H9 (cell line): ENCODE measurements around the gene GDPGP1. TPM values are rescaled to one million over a fixed set of nuclear protein-coding genes. Genes with fewer than 3 reads are reported as not detected.

Experiments
- DNase-seq: peaks from one replicate; pipeline ENCODE4 v3.0.0-alpha.2; 2017
- H2AFZ ChIP-seq: one replicate; pipeline ENCODE4 v1.6.1; 2013; ENCODE audit warnings: mild to moderate bottlenecking, low read length, control low read depth, moderate library complexity
- H2AK5ac ChIP-seq: 2 replicates; pipeline ENCODE4 v1.6.1; 2013; ENCODE audit warnings: low read length, control low read depth, mixed read lengths; ENCODE audit not compliant: insufficient read length
- H2BK120ac ChIP-seq: one replicate; pipeline ENCODE4 v1.6.1; 2013; ENCODE audit warnings: low read depth, mild to moderate bottlenecking, low read length, control low read depth, inconsistent platforms; ENCODE audit not compliant: poor library complexity, severe bottlenecking
- H2BK12ac ChIP-seq: 2 replicates; pipeline ENCODE4 v1.6.1; 2013; ENCODE audit warnings: low read length, control low read depth, mixed read lengths, low read depth; ENCODE audit not compliant: insufficient read length
- H2BK15ac ChIP-seq: 2 replicates; pipeline ENCODE4 v1.6.1; 2013; ENCODE audit warnings: low read depth, low read length, control low read depth
- H2BK20ac ChIP-seq: one replicate; pipeline ENCODE4 v1.6.1; 2013; ENCODE audit warnings: low read depth, mild to moderate bottlenecking, low read length, control low read depth, inconsistent platforms; ENCODE audit not compliant: poor library complexity, severe bottlenecking
- H2BK5ac ChIP-seq: 2 replicates; pipeline ENCODE4 v1.6.1; 2013; ENCODE audit warnings: low read length, control low read depth, mixed read lengths; ENCODE audit not compliant: insufficient read length
- H3K14ac ChIP-seq: 2 replicates; pipeline ENCODE4 v1.6.1; 2013; ENCODE audit warnings: low read length, control low read depth; ENCODE audit not compliant: insufficient read depth
- H3K18ac ChIP-seq: 2 replicates; pipeline ENCODE4 v1.6.1; 2013; ENCODE audit warnings: low read depth, mild to moderate bottlenecking, mixed read lengths, low read length, control low read depth; ENCODE audit not compliant: insufficient read length
- H3K23ac ChIP-seq: 2 replicates; pipeline ENCODE4 v1.6.1; 2013; ENCODE audit warnings: low read length, control low read depth, mixed read lengths, low read depth; ENCODE audit not compliant: insufficient read length
- H3K23me2 ChIP-seq: 2 replicates; pipeline ENCODE4 v1.6.1; 2013; ENCODE audit warnings: low read depth, mild to moderate bottlenecking, mixed read lengths, low read length, control low read depth; ENCODE audit not compliant: insufficient read length, poor library complexity, severe bottlenecking
- H3K27ac ChIP-seq: 2 replicates; pipeline ENCODE4 v1.5.1; 2013; ENCODE audit warnings: low read length, control low read depth, mixed read lengths, low read depth; ENCODE audit not compliant: insufficient read length
- H3K27me3 ChIP-seq: 2 replicates; pipeline ENCODE4 v1.6.1; 2013; ENCODE audit warnings: low read length, control low read depth, inconsistent platforms; ENCODE audit not compliant: insufficient read depth
- H3K4ac ChIP-seq: 2 replicates; pipeline ENCODE4 v1.6.1; 2013; ENCODE audit warnings: low read depth, mild to moderate bottlenecking, control low read depth, inconsistent platforms, low read length, moderate library complexity
- H3K4me1 ChIP-seq: 2 replicates; pipeline ENCODE4 v1.6.1; 2013; ENCODE audit warnings: low read length, control low read depth, inconsistent platforms; ENCODE audit not compliant: insufficient read depth
- H3K4me2 ChIP-seq: 2 replicates; pipeline ENCODE4 v1.6.1; 2013; ENCODE audit warnings: low read length, control low read depth, mixed read lengths; ENCODE audit not compliant: insufficient read length, insufficient read depth
- H3K56ac ChIP-seq: 2 replicates; pipeline ENCODE4 v1.6.1; 2013; ENCODE audit warnings: low read depth, mild to moderate bottlenecking, mixed read lengths, low read length, control low read depth; ENCODE audit not compliant: insufficient read length
- H3K79me1 ChIP-seq: 2 replicates; pipeline ENCODE4 v1.6.1; 2013; ENCODE audit warnings: low read depth, mild to moderate bottlenecking, moderate library complexity, low read length, control low read depth, inconsistent platforms; ENCODE audit not compliant: insufficient read depth, poor library complexity, severe bottlenecking
- H3K79me2 ChIP-seq: 2 replicates; pipeline ENCODE4 v1.6.1; 2013; ENCODE audit warnings: low read length, control low read depth, inconsistent platforms; ENCODE audit not compliant: insufficient read depth
- H3K9ac ChIP-seq: 2 replicates; pipeline ENCODE4 v1.6.1; 2013; ENCODE audit warnings: low read length, control low read depth, mixed read lengths; ENCODE audit not compliant: insufficient read length; ENCODE audit errors: extremely low read depth
- H3K9me3 ChIP-seq: one replicate; pipeline ENCODE4 v1.6.1; 2013; ENCODE audit warnings: low read depth, low read length, inconsistent platforms; ENCODE audit not compliant: control insufficient read depth
- H3T11ph ChIP-seq: one replicate; pipeline ENCODE4 v1.6.1; 2013; ENCODE audit warnings: mild to moderate bottlenecking, low read length, control low read depth, inconsistent platforms
- H4K20me1 ChIP-seq: one replicate; pipeline ENCODE4 v1.6.1; 2013; ENCODE audit not compliant: control insufficient read depth, insufficient read length, insufficient read depth
- H4K5ac ChIP-seq: 2 replicates; pipeline ENCODE4 v1.6.1; 2013; ENCODE audit warnings: low read depth, mild to moderate bottlenecking, mixed read lengths, low read length, control low read depth; ENCODE audit not compliant: insufficient read length
- H4K8ac ChIP-seq: replicated peaks from 2 replicates; pipeline ENCODE4 v1.6.1; 2013; ENCODE audit warnings: low read length, control low read depth, mixed read lengths, low read depth; ENCODE audit not compliant: insufficient read length
- H4K91ac ChIP-seq: 2 replicates; pipeline ENCODE4 v1.6.1; 2013; ENCODE audit warnings: low read depth, mild to moderate bottlenecking, moderate library complexity, mixed read lengths, low read length, control low read depth; ENCODE audit not compliant: insufficient read length
- H3K27ac Mint-ChIP-seq, 3 experiments: 2 replicates in 2 of 3; 3 replicates in 1 of 3; pipeline ENCODE4 v1.8.0; 2020 to 2021; ENCODE audit warnings: mixed read lengths in 3 of 3, mild to moderate bottlenecking in 1 of 3, moderate library complexity in 1 of 3
- H3K27me3 Mint-ChIP-seq: 2 replicates; pipeline ENCODE4 v1.8.0; 2021; ENCODE audit warnings: low read depth, mild to moderate bottlenecking, moderate library complexity, mixed read lengths
- H3K36me3 Mint-ChIP-seq, 3 experiments: 2 replicates in 2 of 3; 3 replicates in 1 of 3; pipeline ENCODE4 v1.8.0; 2020 to 2021; ENCODE audit warnings: low read depth in 3 of 3, mixed read lengths in 3 of 3; ENCODE audit not compliant: insufficient read depth in 1 of 3
- H3K4me1 Mint-ChIP-seq, 2 experiments: 2 replicates each; pipeline ENCODE4 v1.8.0; 2020; ENCODE audit warnings: mixed read lengths in 2 of 2
- H3K4me3 Mint-ChIP-seq, 2 experiments: 2 replicates in 1 of 2; 3 replicates in 1 of 2; pipeline ENCODE4 v1.8.0; 2020 to 2021; ENCODE audit warnings: mild to moderate bottlenecking in 2 of 2, mixed read lengths in 2 of 2, moderate library complexity in 1 of 2
- H3K9me3 Mint-ChIP-seq, 2 experiments: 2 replicates in 1 of 2; 3 replicates in 1 of 2; pipeline ENCODE4 v1.8.0; 2020; ENCODE audit warnings: mild to moderate bottlenecking in 2 of 2, mixed read lengths in 2 of 2, moderate library complexity in 1 of 2
- CTCF ChIP-seq: fragments of 200-600 bp; sonication (generic); conservative IDR thresholded peaks from 3 replicates; pipeline ENCODE4 v1.8.0; 2021; ENCODE audit warnings: antibody characterized with exemption, mild to moderate bottlenecking
- WGBS: extraction: QIAGEN DNeasy Blood & Tissue Kit; methylation state at CpG from one replicate; pipeline ENCODE4 v1.1.7; 2013; ENCODE audit warnings: missing lambda C conversion rate, low lambda C conversion rate, mixed read lengths; ENCODE audit not compliant: insufficient read length; ENCODE audit errors: extremely low coverage; 5-methylcytosine and 5-hydroxymethylcytosine counted together
- total RNA-seq: library from RNA; stranded (reverse); gene quantifications from 2 replicates; pipeline ENCODE4 v1.2.1, GENCODE V29; 2021

Gene GDPGP1
- total RNA-seq, 1 experiment from 2014 or later = 6.7 TPM

GRCh38 chr15:90249203-90249863, 15.3 kb downstream of the GDPGP1 start, which contains the start of gene TTLL13:
TTLL13 (plus strand) TSS chr15:90249556; CDS start chr15:90250631, 1,075 bp downstream.
- Histone ChIP-seq H2AFZ (peak within 1 kb of the TSS; percentile 74), H2BK15ac (no peak within 1 kb of the TSS), H3K4me2 (peak within 1 kb of the TSS; percentile 75), H2BK5ac (no peak within 1 kb of the TSS), H4K20me1 (no peaks in the 10 kb centered on the region), H3K4ac (no peak within 1 kb of the TSS), H3K27ac (no peak within 1 kb of the TSS), H3K9ac (no peak within 1 kb of the TSS), H3K79me1 (no peaks in the 10 kb centered on the region), H4K91ac (no peak within 1 kb of the TSS), H3K79me2 (no peaks in the 10 kb centered on the region), H3K23ac (no peak within 1 kb of the TSS), H3K14ac (no peak within 1 kb of the TSS; the same call in 1 of the 2 replicates), H2BK12ac (no peak within 1 kb of the TSS), H3K56ac (no peak within 1 kb of the TSS), H3K23me2 (peaks cover 8% of the 10 kb centered on the region), H3K27me3 (peaks cover 2% of the 10 kb centered on the region; the same call in 1 of the 2 replicates), H4K8ac (no peak within 1 kb of the TSS), H3K9me3 (no peaks in the 10 kb centered on the region), H2AK5ac (no peak within 1 kb of the TSS), H3K18ac (no peak within 1 kb of the TSS), H2BK20ac (no peak within 1 kb of the TSS), H3T11ph (no peak within 1 kb of the TSS), H3K4me1 (no peaks in the 10 kb centered on the region), H2BK120ac (no peak within 1 kb of the TSS), H4K5ac (no peak within 1 kb of the TSS)
- peak within 1 kb of the TSS in 1 of 3 experiments; percentile 7; a peak in 1 of 7 replicates for H3K27ac Mint-ChIP-seq
- no peaks in the 10 kb centered on the region for H3K9me3 Mint-ChIP-seq
- DNase-seq = peak; percentile 98
- H3K4me3 Mint-ChIP-seq = peak within 1 kb of the TSS; percentile 65 to 79
- peaks cover 19% of the 10 kb centered on the region for H3K27me3 Mint-ChIP-seq
- no CpG with 5 or more reads among the region's 44 CpGs for WGBS
- no peak for TF ChIP-seq CTCF
- H3K36me3 Mint-ChIP-seq = no peaks in the 10 kb centered on the region
- H3K4me1 Mint-ChIP-seq = peaks cover 3 to 5% of the 10 kb centered on the region in 2 experiments; a peak in 3 of 4 replicates
